Measurements from ENCODE around the gene RUNX1. TPM values are rescaled to one million over a fixed set of nuclear protein-coding genes. Genes with fewer than 3 reads are reported as not detected.

The RUNX1 gene
- total and polyA plus RNA-seq, 2 donors (not counting 3 experiments of a cell fraction or from before 2014, with no cell fraction given) = 4.6 to 17.9 TPM

DNA sequence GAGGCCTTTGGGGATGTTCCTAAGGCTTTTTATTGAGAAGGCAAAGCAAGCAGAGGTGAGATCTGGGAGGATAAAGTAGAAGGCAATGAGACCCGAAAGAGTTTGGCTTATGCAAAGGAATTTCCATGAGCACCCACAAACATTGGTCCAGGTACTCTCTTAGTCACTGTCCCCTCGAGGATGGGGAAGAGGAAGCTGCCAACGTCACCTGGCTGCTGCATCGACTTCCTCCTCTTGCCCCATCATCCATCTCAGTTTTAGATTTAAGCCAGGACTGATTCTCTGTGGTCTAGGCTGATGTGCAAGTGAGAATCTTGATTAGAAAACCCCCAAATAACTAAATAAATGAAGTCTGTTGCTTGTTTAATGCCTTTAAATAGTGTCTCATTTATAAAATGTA lies 28.7 kb downstream of the RUNX1 start:
- Histone ChIP-seq H4K20me1 (replicated peaks; ENCODE audit: control insufficient read depth, extremely low read depth, insufficient read depth, low read length) (no peaks in the 10 kb centered on the region), H3K4me3 (replicated peaks in 1 of 3; ENCODE audit: insufficient read depth in 1 of 3, low read depth in 1 of 3, low read length in 3 of 3) (no peak overlapping the region), H3K27me3 (ENCODE audit: control insufficient read depth in 2 of 2, insufficient read depth in 2 of 2, low read length in 2 of 2) (peaks cover 14 to 21% of the 10 kb centered on the region in 2 experiments), H3K9me1 (replicated peaks; ENCODE audit: control insufficient read depth, extremely low read depth, insufficient read depth, low read length) (no peaks in the 10 kb centered on the region), H3K4me2 (ENCODE audit: insufficient read depth, low read length) (no peak overlapping the region), H3K36me3 (ENCODE audit: control insufficient read depth in 2 of 2, extremely low read depth in 1 of 2, insufficient read depth in 2 of 2, low read length in 2 of 2) (no peaks in the 10 kb centered on the region), H3K4me1 (ENCODE audit: control insufficient read depth, extremely low read depth, insufficient read depth, low read length) (no peaks in the 10 kb centered on the region), H3K27ac (ENCODE audit: insufficient read depth, low read depth, low read length) (no peak overlapping the region), H3K79me2 (ENCODE audit: control insufficient read depth, insufficient read depth, low read length) (no peaks in the 10 kb centered on the region), H3K9ac (replicated peaks; ENCODE audit: extremely low read depth, insufficient read depth, low read length) (no peak overlapping the region), H3K9me3 (replicated peaks; ENCODE audit: control insufficient read depth, insufficient read depth, low read length) (no peaks in the 10 kb centered on the region), H2AFZ (ENCODE audit: low read depth, low read length) (no peak overlapping the region)
- POLR2A ChIA-PET = no interaction called here
- DNase-seq (ENCODE audit: low read depth, low spot score) (no peak), FAIRE-seq (no peak)
- no peak for TF ChIP-seq MYC (IDR thresholded peaks at IDR 0.05; ENCODE audit: low read depth, low read length)
- TF ChIP-seq, protein P1, sequence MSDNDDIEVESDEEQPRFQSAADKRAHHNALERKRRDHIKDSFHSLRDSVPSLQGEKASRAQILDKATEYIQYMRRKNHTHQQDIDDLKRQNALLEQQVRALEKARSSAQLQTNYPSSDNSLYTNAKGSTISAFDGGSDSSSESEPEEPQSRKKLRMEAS (IDR thresholded peaks at IDR 0.05; ENCODE audit: insufficient read depth, insufficient read length) = no peak
- intact Hi-C loops (cut with micrococcal nuclease) = no loop called here
- CTCF ChIA-PET = interaction anchor here (1.3 kb wide), 1 partner anchor 31 kb away, joined by 3 read pairs; no protein-coding TSS in a partner anchor
- BruUV-seq (replicated peaks) = no TSS peak
- dilution Hi-C loops (cut with MboI; ENCODE audit: extremely low pct_ligation_motif_present, low sequenced_read_pairs) = no loop called here

DNA sequence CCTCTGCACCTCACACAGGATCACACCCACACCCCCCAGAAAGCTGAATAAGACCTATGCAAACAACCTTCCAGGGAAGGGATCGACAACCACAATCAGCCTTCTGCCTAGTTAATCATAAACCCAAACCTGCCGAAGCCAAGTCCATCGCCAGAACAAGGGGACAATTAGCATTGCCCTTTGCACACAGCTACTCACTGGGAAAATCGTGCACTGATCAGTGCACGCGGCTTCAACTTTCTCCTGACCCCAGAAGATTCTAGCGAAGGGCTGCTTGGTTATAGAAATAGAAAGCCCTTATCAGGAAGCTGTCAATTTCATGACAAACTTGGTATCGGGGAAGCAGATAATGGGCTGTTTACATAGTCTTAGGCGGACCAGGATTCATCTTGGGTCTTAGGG lies 29.5 kb downstream of the RUNX1 start:
- Histone ChIP-seq H3K4me2 (ENCODE audit: insufficient read depth, low read length) (no peak overlapping the region), H2AFZ (ENCODE audit: low read depth, low read length) (no peak overlapping the region), H3K27me3 (ENCODE audit: control insufficient read depth in 2 of 2, insufficient read depth in 2 of 2, low read length in 2 of 2) (peaks cover 16 to 20% of the 10 kb centered on the region in 2 experiments), H3K4me1 (ENCODE audit: control insufficient read depth, extremely low read depth, insufficient read depth, low read length) (no peaks in the 10 kb centered on the region), H3K9me1 (replicated peaks; ENCODE audit: control insufficient read depth, extremely low read depth, insufficient read depth, low read length) (no peaks in the 10 kb centered on the region), H3K9ac (replicated peaks; ENCODE audit: extremely low read depth, insufficient read depth, low read length) (no peak overlapping the region), H3K36me3 (ENCODE audit: control insufficient read depth in 2 of 2, extremely low read depth in 1 of 2, insufficient read depth in 2 of 2, low read length in 2 of 2) (no peaks in the 10 kb centered on the region), H4K20me1 (replicated peaks; ENCODE audit: control insufficient read depth, extremely low read depth, insufficient read depth, low read length) (no peaks in the 10 kb centered on the region), H3K4me3 (replicated peaks in 1 of 3; ENCODE audit: insufficient read depth in 1 of 3, low read depth in 1 of 3, low read length in 3 of 3) (no peak overlapping the region), H3K9me3 (replicated peaks; ENCODE audit: control insufficient read depth, insufficient read depth, low read length) (no peaks in the 10 kb centered on the region), H3K79me2 (ENCODE audit: control insufficient read depth, insufficient read depth, low read length) (no peaks in the 10 kb centered on the region), H3K27ac (ENCODE audit: insufficient read depth, low read depth, low read length) (no peak overlapping the region)
- TF ChIP-seq JUN (IDR thresholded peaks at IDR 0.05; ENCODE audit: borderline replicate concordance, insufficient read depth, insufficient read length, low read depth) (no peak), GATA2 (IDR thresholded peaks at IDR 0.05; ENCODE audit: insufficient read depth, insufficient read length, low read depth, low read length) (no peak), POLR2AphosphoS5 (IDR thresholded peaks at IDR 0.05; ENCODE audit: insufficient read depth, low read depth, low read length) (no peak), EZH2 (IDR thresholded peaks at IDR 0.05; ENCODE audit: borderline replicate concordance, low read depth, low read length, severe bottlenecking) (no peak), MYC (IDR thresholded peaks at IDR 0.05; ENCODE audit: low read depth, low read length) (no peak), POLR2A (IDR thresholded peaks at IDR 0.05; ENCODE audit: low read depth, low read length) (no peak), FOS (IDR thresholded peaks at IDR 0.05; ENCODE audit: borderline replicate concordance, insufficient read depth, low read length) (no peak)
- TF ChIP-seq, protein P1 (IDR thresholded peaks at IDR 0.05; ENCODE audit: insufficient read depth, insufficient read length) = no peak
- TF ChIP-seq, protein P2, sequence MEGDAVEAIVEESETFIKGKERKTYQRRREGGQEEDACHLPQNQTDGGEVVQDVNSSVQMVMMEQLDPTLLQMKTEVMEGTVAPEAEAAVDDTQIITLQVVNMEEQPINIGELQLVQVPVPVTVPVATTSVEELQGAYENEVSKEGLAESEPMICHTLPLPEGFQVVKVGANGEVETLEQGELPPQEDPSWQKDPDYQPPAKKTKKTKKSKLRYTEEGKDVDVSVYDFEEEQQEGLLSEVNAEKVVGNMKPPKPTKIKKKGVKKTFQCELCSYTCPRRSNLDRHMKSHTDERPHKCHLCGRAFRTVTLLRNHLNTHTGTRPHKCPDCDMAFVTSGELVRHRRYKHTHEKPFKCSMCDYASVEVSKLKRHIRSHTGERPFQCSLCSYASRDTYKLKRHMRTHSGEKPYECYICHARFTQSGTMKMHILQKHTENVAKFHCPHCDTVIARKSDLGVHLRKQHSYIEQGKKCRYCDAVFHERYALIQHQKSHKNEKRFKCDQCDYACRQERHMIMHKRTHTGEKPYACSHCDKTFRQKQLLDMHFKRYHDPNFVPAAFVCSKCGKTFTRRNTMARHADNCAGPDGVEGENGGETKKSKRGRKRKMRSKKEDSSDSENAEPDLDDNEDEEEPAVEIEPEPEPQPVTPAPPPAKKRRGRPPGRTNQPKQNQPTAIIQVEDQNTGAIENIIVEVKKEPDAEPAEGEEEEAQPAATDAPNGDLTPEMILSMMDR (IDR thresholded peaks at IDR 0.05; ENCODE audit: extremely low read depth in 1 of 2, insufficient read depth in 1 of 2, low read depth in 1 of 2, low read length in 2 of 2) = no peak
- dilution Hi-C loops (cut with MboI; ENCODE audit: extremely low pct_ligation_motif_present, low sequenced_read_pairs) = no loop called here
- intact Hi-C loops (cut with micrococcal nuclease) = no loop called here
- FAIRE-seq = no peak
- POLR2A ChIA-PET = no interaction called here
- CTCF ChIA-PET = no interaction called here
- DNase-seq (ENCODE audit: low read depth, low spot score) = no peak
- BruUV-seq (replicated peaks) = no TSS peak

Measured in endothelial cell of umbilical vein (primary cell).